CD4-positive, alpha-beta T cell (primary cell): ENCODE results near the gene CAP2. TPM values are rescaled to one million over a fixed set of nuclear protein-coding genes. Genes with fewer than 3 reads are reported as not detected.

Source experiments
- ATAC-seq: fragments of 200-7000 bp; cut with Tn5 transposase; one replicate; pipeline ENCODE4 v1.10.0; 2022; ENCODE audit warnings: mild to moderate bottlenecking; ENCODE audit not compliant: poor library complexity
- CTCF ChIA-PET: fragments of 350-600 bp; sonication (Branson Sonifier 250); formaldehyde crosslinking; loops from one replicate; lab custom pipeline; 2021; ENCODE audit warnings: antibody characterized with exemption, inconsistent platforms; lab: Charles Lee
- POLR2A ChIA-PET: fragments of 350-600 bp; sonication (Branson Sonifier 250); formaldehyde crosslinking; loops from one replicate; lab custom pipeline; 2021; ENCODE audit warnings: antibody characterized with exemption, inconsistent platforms; lab: Charles Lee
- DNase-seq, 14 experiments: peaks; one replicate each; pipeline ENCODE4 v3.0.0-alpha.2; 2013 to 2020; ENCODE audit warnings: mixed read lengths in 2 of 14
- H3K27ac ChIP-seq, 2 donors: one replicate each; pipeline versions ENCODE4 v1.5.1 to v1.7.0; 2013; ENCODE audit warnings: low read length in 2 of 2, low read depth in 1 of 2, mild to moderate bottlenecking in 1 of 2
- H3K27me3 ChIP-seq, 2 experiments: 1 replicate in 1 of 2; 2 replicates in 1 of 2; pipeline versions ENCODE4 v1.6.1 to v1.7.0; 2013; ENCODE audit warnings: low read length in 2 of 2, control low read depth in 1 of 2, mild to moderate bottlenecking in 1 of 2, moderate library complexity in 1 of 2; ENCODE audit not compliant: insufficient read depth in 2 of 2, control insufficient read depth in 1 of 2
- H3K36me3 ChIP-seq: one replicate; pipeline ENCODE4 v1.6.1; 2013; ENCODE audit warnings: low read length, control low read depth; ENCODE audit not compliant: insufficient read depth
- H3K4me1 ChIP-seq: one replicate; pipeline ENCODE4 v1.6.1; 2013; ENCODE audit warnings: low read length, control low read depth; ENCODE audit not compliant: insufficient read depth
- H3K4me3 ChIP-seq: one replicate; pipeline ENCODE4 v1.5.1; 2013; ENCODE audit warnings: mild to moderate bottlenecking, low read length, moderate library complexity
- H3K9me3 ChIP-seq, 2 experiments: 1 replicate in 1 of 2; 2 replicates in 1 of 2; pipeline versions ENCODE4 v1.6.1 to v1.7.0; 2013; ENCODE audit warnings: low read length in 2 of 2, mild to moderate bottlenecking in 2 of 2, control low read depth in 1 of 2, moderate library complexity in 1 of 2; ENCODE audit not compliant: control insufficient read depth in 1 of 2, insufficient read depth in 1 of 2
- H3K27ac Mint-ChIP-seq: one replicate; pipeline ENCODE4 v1.8.0; 2020; ENCODE audit warnings: mixed read lengths
- H3K27me3 Mint-ChIP-seq: one replicate; pipeline ENCODE4 v1.8.0; 2021; ENCODE audit warnings: mixed read lengths
- H3K36me3 Mint-ChIP-seq: one replicate; pipeline ENCODE4 v1.8.0; 2021; ENCODE audit warnings: low read depth, mixed read lengths
- H3K4me1 Mint-ChIP-seq: one replicate; pipeline ENCODE4 v1.8.0; 2021; ENCODE audit warnings: low read depth, mixed read lengths
- H3K4me3 Mint-ChIP-seq: one replicate; pipeline ENCODE4 v1.8.0; 2020; ENCODE audit warnings: mild to moderate bottlenecking, mixed read lengths
- H3K9me3 Mint-ChIP-seq: one replicate; pipeline ENCODE4 v1.8.0; 2020; ENCODE audit warnings: mixed read lengths
- CTCF ChIP-seq: fragments of 200-600 bp; IDR thresholded peaks from one replicate; pipeline ENCODE4 v1.8.0; 2022; ENCODE audit warnings: antibody characterized with exemption, mild to moderate bottlenecking
- intact Hi-C, 2 experiments: fragments of 100-400 bp; cut with DNase I in 1 of 2; cut with micrococcal nuclease in 1 of 2; formaldehyde crosslinking; loops; one replicate each; pipeline versions ENCODE4 v1.15.1 to v1.9.0; 2023 to 2025; cut with DNase I, micrococcal nuclease
- total RNA-seq, 174 experiments: library from RNA in 2 of 174; stranded (reverse) in 2 of 174; gene quantifications; one replicate each; pipeline ENCODE4 v1.2.3 and lab custom pipeline; 2021 to 2026

CAP2 gene
- total RNA-seq, 2 experiments from 2014 or later, result not detected

DNA sequence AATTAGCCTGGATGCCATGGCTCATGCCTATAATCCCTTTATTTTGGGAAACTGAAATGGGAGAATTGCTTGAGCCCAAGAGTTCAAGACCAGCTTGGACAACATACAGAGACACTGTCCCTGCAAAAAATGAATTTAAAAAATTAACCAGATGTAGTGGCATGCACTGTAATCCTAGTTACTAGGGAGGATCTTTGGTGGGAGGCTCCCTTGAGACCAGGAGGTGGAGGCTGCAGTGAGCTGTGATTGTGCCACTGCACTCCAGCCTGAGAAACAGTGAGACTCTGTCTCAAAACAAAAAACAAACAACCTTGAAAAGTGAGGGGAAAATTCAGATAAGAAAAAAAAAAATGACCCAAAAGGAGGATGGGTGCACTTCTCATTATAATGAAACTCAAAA lies 23.4 kb downstream of the CAP2 start:
- Mint-ChIP-seq H3K4me3 (no peak overlapping the region), H3K27me3 (peaks cover 31% of the 10 kb centered on the region), H3K9me3 (no peaks in the 10 kb centered on the region), H3K36me3 (no peaks in the 10 kb centered on the region), H3K4me1 (no peaks in the 10 kb centered on the region), H3K27ac (no peak overlapping the region)
- Histone ChIP-seq H3K4me3 (no peak overlapping the region), H3K9me3 (peaks cover 0 to 3% of the 10 kb centered on the region in 2 experiments), H3K4me1 (no peaks in the 10 kb centered on the region), H3K27me3 (no peaks in the 10 kb centered on the region), H3K27ac (no peak overlapping the region), H3K36me3 (no peaks in the 10 kb centered on the region)
- CTCF ChIA-PET, result no interaction called here
- DNase-seq (no peak), ATAC-seq (no peak)
- intact Hi-C loops, result no loop called here
- TF ChIP-seq CTCF, result no peak
- POLR2A ChIA-PET, result no interaction called here

DNA sequence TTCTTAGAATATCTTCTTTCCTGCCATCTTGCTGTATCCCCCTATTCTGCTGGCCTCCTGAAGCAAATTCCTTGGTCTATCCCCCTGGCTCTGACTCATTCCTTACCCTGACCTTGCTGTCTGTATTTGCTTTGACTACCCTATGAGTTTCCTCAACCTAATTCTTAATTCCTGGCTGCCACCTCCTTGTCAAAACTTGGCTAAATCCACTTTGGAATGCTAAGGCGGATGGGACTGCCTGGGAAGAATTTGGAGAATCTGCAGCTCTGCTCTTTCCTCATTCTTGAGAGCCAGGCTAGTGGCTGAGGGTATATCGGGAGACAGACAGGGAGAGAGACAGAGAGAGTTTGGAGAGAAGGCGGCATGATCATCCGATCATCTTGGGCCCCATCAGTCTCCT lies 24.4 kb downstream of the CAP2 start:
- no peaks in the 10 kb centered on the region for H3K4me1 Mint-ChIP-seq
- H3K4me3 ChIP-seq, result no peak overlapping the region
- ATAC-seq (no peak), DNase-seq (no peak)
- H3K27ac Mint-ChIP-seq, result no peak overlapping the region
- no peaks in the 10 kb centered on the region for H3K27me3 ChIP-seq
- H3K9me3 ChIP-seq, result no peaks in the 10 kb centered on the region
- POLR2A ChIA-PET, result no interaction called here
- no peak for TF ChIP-seq CTCF
- no peaks in the 10 kb centered on the region for H3K36me3 ChIP-seq
- H3K9me3 Mint-ChIP-seq, result no peaks in the 10 kb centered on the region
- H3K36me3 Mint-ChIP-seq, result no peaks in the 10 kb centered on the region
- intact Hi-C loops, result no loop called here
- H3K4me3 Mint-ChIP-seq, result no peak overlapping the region
- H3K27me3 Mint-ChIP-seq, result peaks cover 27% of the 10 kb centered on the region
- H3K27ac ChIP-seq, result no peak overlapping the region
- CTCF ChIA-PET, result no interaction called here
- H3K4me1 ChIP-seq, result no peaks in the 10 kb centered on the region

GRCh38 chr6:17418281-17419188 lies 25.1 kb downstream of the CAP2 start:
- ATAC-seq (no peak), DNase-seq (no peak)
- Histone ChIP-seq H3K4me1 (no peaks in the 10 kb centered on the region), H3K4me3 (no peak overlapping the region), H3K27me3 (no peaks in the 10 kb centered on the region), H3K36me3 (no peaks in the 10 kb centered on the region), H3K27ac (no peak overlapping the region), H3K9me3 (no peaks in the 10 kb centered on the region)
- POLR2A ChIA-PET, result no interaction called here
- H3K27ac Mint-ChIP-seq, result no peak overlapping the region
- H3K9me3 Mint-ChIP-seq, result no peaks in the 10 kb centered on the region
- no peaks in the 10 kb centered on the region for H3K4me1 Mint-ChIP-seq
- no peak overlapping the region for H3K4me3 Mint-ChIP-seq
- CTCF ChIA-PET, result no interaction called here
- peaks cover 22% of the 10 kb centered on the region for H3K27me3 Mint-ChIP-seq
- H3K36me3 Mint-ChIP-seq, result no peaks in the 10 kb centered on the region
- TF ChIP-seq CTCF, result no peak
- intact Hi-C loops, result no loop called here
